Fibroblast of mammary gland (primary cell): ENCODE results near the gene CLMN.

Source experiments
- DNase-seq: peaks from one replicate; pipeline ENCODE4 v3.0.0-alpha.2; 2010; ENCODE audit warnings: low read depth
- H3K4me3 ChIP-seq: 2 replicates; pipeline ENCODE4 v1.5.1; 2011; ENCODE audit warnings: low read depth, mild to moderate bottlenecking, low read length, moderate library complexity; ENCODE audit not compliant: control insufficient read depth
- TF ChIP-seq, protein P1 (sequence below): conservative IDR thresholded peaks from 2 replicates; pipeline ENCODE4 v1.5.1; 2011; ENCODE audit warnings: low read depth, low read length, inconsistent platforms; ENCODE audit not compliant: control insufficient read depth, insufficient read depth

Gene CLMN

GRCh38 chr14:95317817-95318343, 1.8 kb downstream of the CLMN start:
- H3K4me3 ChIP-seq: no peak overlapping the region
- no peak for DNase-seq
- TF ChIP-seq, protein P1, sequence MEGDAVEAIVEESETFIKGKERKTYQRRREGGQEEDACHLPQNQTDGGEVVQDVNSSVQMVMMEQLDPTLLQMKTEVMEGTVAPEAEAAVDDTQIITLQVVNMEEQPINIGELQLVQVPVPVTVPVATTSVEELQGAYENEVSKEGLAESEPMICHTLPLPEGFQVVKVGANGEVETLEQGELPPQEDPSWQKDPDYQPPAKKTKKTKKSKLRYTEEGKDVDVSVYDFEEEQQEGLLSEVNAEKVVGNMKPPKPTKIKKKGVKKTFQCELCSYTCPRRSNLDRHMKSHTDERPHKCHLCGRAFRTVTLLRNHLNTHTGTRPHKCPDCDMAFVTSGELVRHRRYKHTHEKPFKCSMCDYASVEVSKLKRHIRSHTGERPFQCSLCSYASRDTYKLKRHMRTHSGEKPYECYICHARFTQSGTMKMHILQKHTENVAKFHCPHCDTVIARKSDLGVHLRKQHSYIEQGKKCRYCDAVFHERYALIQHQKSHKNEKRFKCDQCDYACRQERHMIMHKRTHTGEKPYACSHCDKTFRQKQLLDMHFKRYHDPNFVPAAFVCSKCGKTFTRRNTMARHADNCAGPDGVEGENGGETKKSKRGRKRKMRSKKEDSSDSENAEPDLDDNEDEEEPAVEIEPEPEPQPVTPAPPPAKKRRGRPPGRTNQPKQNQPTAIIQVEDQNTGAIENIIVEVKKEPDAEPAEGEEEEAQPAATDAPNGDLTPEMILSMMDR: no peak

- DNase-seq: no peak
- no peak overlapping the region for H3K4me3 ChIP-seq
- TF ChIP-seq, protein P1: no peak
Observed at GRCh38 chr14:95316821-95317220, 2.9 kb downstream of the CLMN start.

GRCh38 chr14:95315579-95315978, 4.1 kb downstream of the CLMN start:
- no peak overlapping the region for H3K4me3 ChIP-seq
- TF ChIP-seq, protein P1: no peak
- DNase-seq: no peak

DNA sequence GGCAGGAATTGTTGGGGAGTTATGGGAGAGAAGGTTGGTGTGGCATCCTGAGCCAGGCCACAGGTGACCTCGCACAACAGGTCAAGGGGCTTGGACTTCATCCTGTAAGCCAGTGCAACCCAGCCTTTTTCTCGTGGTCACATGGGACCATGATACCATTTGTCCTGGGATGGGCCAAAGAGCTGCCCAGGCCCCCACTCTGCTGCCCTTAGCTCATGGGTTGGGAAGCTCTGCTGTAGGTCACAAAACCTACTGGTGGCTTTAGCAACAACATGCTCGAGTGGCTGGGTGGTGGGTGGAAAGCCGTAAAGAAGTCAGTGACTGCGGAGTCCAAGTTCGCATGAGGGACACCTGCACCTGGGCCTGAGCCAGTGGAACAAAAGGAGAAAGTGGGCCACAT, 4.6 kb downstream of the CLMN start:
- TF ChIP-seq, protein P1: no peak
- H3K4me3 ChIP-seq: no peak overlapping the region
- no peak for DNase-seq

- DNase-seq: peak; percentile 70
- H3K4me3 ChIP-seq: no peak overlapping the region
- TF ChIP-seq, protein P1: no peak
Observed at GRCh38 chr14:95314609-95315008, 5.1 kb downstream of the CLMN start.

- TF ChIP-seq, protein P1: no peak
- no peak overlapping the region for H3K4me3 ChIP-seq
- peak; percentile 95 for DNase-seq
Observed at GRCh38 chr14:95313707-95314106, 6.0 kb downstream of the CLMN start.

DNA sequence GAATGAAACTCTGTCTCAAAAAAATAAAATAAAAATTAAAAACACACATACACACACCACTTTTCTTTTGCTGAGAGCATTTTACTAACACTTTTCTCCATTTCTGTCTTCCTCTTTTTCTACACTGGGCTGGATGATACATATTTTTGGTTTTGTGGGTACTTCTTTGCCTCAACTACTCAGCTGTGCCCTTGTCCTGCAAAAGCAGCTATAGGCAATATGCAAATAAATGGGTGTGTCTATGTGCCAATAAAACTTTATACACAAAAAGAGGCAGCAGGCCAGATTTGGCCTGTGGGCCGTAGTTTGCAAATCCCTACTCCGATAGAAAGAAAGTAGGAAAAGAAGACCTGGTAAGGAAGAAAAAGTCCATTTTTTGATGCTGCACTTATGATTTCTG, 6.5 kb downstream of the CLMN start:
- no peak overlapping the region for H3K4me3 ChIP-seq
- DNase-seq: no peak
- TF ChIP-seq, protein P1: no peak
